IMR-90 (cell line): ENCODE measurements around the gene LIMS1. TPM values are rescaled to one million over a fixed set of nuclear protein-coding genes. Genes with fewer than 3 reads are reported as not detected.
"Not testable (repeated sequence)": the region's sequence is repeated elsewhere in the genome, so short reads cannot be mapped to it uniquely, and the experiment has no call there.

Experiments
- ATAC-seq: fragments of 200-7000 bp; cut with Tn5 transposase; 2 replicates; pipeline ENCODE4 v1.9.1; 2020; ENCODE audit warnings: low read depth, mild to moderate bottlenecking, moderate library complexity
- BruUV-seq: library from RNA; stranded (reverse); fragments of 400-500 nt; replicated peaks from 2 replicates; lab custom pipeline; 2021; lab: Mats Ljungman, UMichigan
- CTCF ChIA-PET: fragments of 300-600 bp; formaldehyde crosslinking; extraction: SDS; loops from one replicate; lab custom pipeline; 2021; ENCODE audit warnings: antibody characterized with exemption; lab: Yijun Ruan, JAX
- POLR2A ChIA-PET: fragments of 300-600 bp; sonication (Branson Sonifier 250); formaldehyde crosslinking; loops from one replicate; lab custom pipeline; 2022; ENCODE audit warnings: antibody characterized with exemption; ENCODE audit not compliant: unreplicated experiment; lab: Charles Lee
- DNase-seq: peaks from one replicate; pipeline ENCODE4 v3.0.0; 2013
- H2AFZ ChIP-seq: replicated peaks from 2 replicates; pipeline ENCODE3; 2013; ENCODE audit warnings: low read length, mild to moderate bottlenecking; ENCODE audit not compliant: poor library complexity
- H2AK5ac ChIP-seq: 2 replicates; pipeline ENCODE4 v1.6.1; 2013; ENCODE audit warnings: low read depth, low read length, inconsistent platforms
- H2AK9ac ChIP-seq: replicated peaks from 2 replicates; pipeline ENCODE3; 2013; ENCODE audit warnings: mild to moderate bottlenecking, low read depth, low read length, moderate library complexity; ENCODE audit not compliant: poor library complexity
- H2BK120ac ChIP-seq: 2 replicates; pipeline ENCODE4 v1.6.1; 2013; ENCODE audit warnings: low read depth, low read length, inconsistent platforms
- H2BK15ac ChIP-seq: 3 replicates; pipeline ENCODE4 v1.6.1; 2013; ENCODE audit warnings: low read depth, low read length, inconsistent platforms
- H2BK20ac ChIP-seq: 2 replicates; pipeline ENCODE4 v1.6.1; 2013; ENCODE audit warnings: low read depth, mild to moderate bottlenecking, inconsistent platforms, low read length, moderate library complexity
- H2BK5ac ChIP-seq: 2 replicates; pipeline ENCODE4 v1.6.1; 2013; ENCODE audit warnings: mild to moderate bottlenecking, low read depth, low read length, inconsistent platforms; ENCODE audit not compliant: poor library complexity, severe bottlenecking
- H3K14ac ChIP-seq: replicated peaks from 2 replicates; pipeline ENCODE4 v1.6.1; 2013; ENCODE audit warnings: low read depth, low read length, inconsistent platforms
- H3K18ac ChIP-seq: 2 replicates; pipeline ENCODE4 v1.6.1; 2013; ENCODE audit warnings: low read depth, low read length, control low read depth
- H3K23ac ChIP-seq: 2 replicates; pipeline ENCODE4 v1.6.1; 2013; ENCODE audit warnings: low read depth, low read length, inconsistent platforms
- H3K27ac ChIP-seq: 2 replicates; pipeline ENCODE4 v1.5.1; 2013; ENCODE audit warnings: mild to moderate bottlenecking, control low read depth, low read length; ENCODE audit not compliant: insufficient read depth
- H3K27me3 ChIP-seq: 2 replicates; pipeline ENCODE4 v1.6.1; 2013; ENCODE audit warnings: low read length; ENCODE audit not compliant: control insufficient read depth, insufficient read depth
- H3K36me3 ChIP-seq: 2 replicates; pipeline ENCODE4 v1.6.1; 2013; ENCODE audit warnings: low read length, mixed read lengths; ENCODE audit not compliant: control insufficient read depth, insufficient read depth
- H3K4ac ChIP-seq: 2 replicates; pipeline ENCODE4 v1.6.1; 2013; ENCODE audit warnings: low read depth, low read length, inconsistent platforms
- H3K4me1 ChIP-seq: 2 replicates; pipeline ENCODE4 v1.6.1; 2013; ENCODE audit warnings: low read length, mixed read lengths; ENCODE audit not compliant: control insufficient read depth, insufficient read depth
- H3K4me2 ChIP-seq: 2 replicates; pipeline ENCODE4 v1.6.1; 2013; ENCODE audit warnings: low read depth, mild to moderate bottlenecking, control low read depth, low read length, moderate library complexity
- H3K4me3 ChIP-seq: 2 replicates; pipeline ENCODE4 v1.5.1; 2013; ENCODE audit warnings: low read depth, mild to moderate bottlenecking, control low read depth, low read length, moderate library complexity; ENCODE audit not compliant: insufficient read depth
- H3K56ac ChIP-seq: 2 replicates; pipeline ENCODE4 v1.6.1; 2013; ENCODE audit warnings: low read length, inconsistent platforms; ENCODE audit not compliant: insufficient read depth; ENCODE audit errors: extremely low read depth
- H3K79me1 ChIP-seq, 2 experiments: 2 replicates each; pipeline ENCODE4 v1.6.1; 2013; ENCODE audit warnings: low read length in 2 of 2, inconsistent platforms in 1 of 2, low read depth in 1 of 2
- H3K9ac ChIP-seq: 2 replicates; pipeline ENCODE4 v1.6.1; 2013; ENCODE audit warnings: low read depth, low read length, control low read depth
- H3K9me1 ChIP-seq: 2 replicates; pipeline ENCODE4 v1.6.1; 2013; ENCODE audit warnings: low read length, inconsistent platforms; ENCODE audit not compliant: insufficient read depth
- H3K9me3 ChIP-seq: 2 replicates; pipeline ENCODE4 v1.6.1; 2013; ENCODE audit warnings: low read length; ENCODE audit not compliant: control insufficient read depth, insufficient read depth
- H4K20me1 ChIP-seq: 2 replicates; pipeline ENCODE4 v1.6.1; 2013; ENCODE audit warnings: low read length, inconsistent platforms; ENCODE audit not compliant: insufficient read depth
- H4K5ac ChIP-seq: 2 replicates; pipeline ENCODE4 v1.6.1; 2013; ENCODE audit warnings: mild to moderate bottlenecking, low read depth, low read length, control low read depth
- H4K8ac ChIP-seq, 2 experiments: 2 replicates each; pipeline ENCODE4 v1.6.1; 2013; ENCODE audit warnings: low read depth in 2 of 2, low read length in 2 of 2, control low read depth in 1 of 2, inconsistent platforms in 1 of 2
- H4K91ac ChIP-seq: 2 replicates; pipeline ENCODE4 v1.6.1; 2013; ENCODE audit warnings: low read depth, low read length, inconsistent platforms; ENCODE audit not compliant: insufficient read depth
- WGBS, 2 experiments: methylation state at CpG; one replicate each; pipeline versions ENCODE4 v1.1.5 to v1.1.7; 2013; ENCODE audit warnings: missing lambda C conversion rate in 2 of 2; ENCODE audit not compliant: insufficient read length in 1 of 2; ENCODE audit errors: extremely low coverage in 2 of 2; 5-methylcytosine and 5-hydroxymethylcytosine counted together
- dilution Hi-C: fragments of 300-500 bp; cut with HindIII; formaldehyde crosslinking; loops from one replicate; pipeline ENCODE4 v1.14.3; 2018; ENCODE audit warnings: low sequenced_read_pairs; ENCODE audit not compliant: unreplicated experiment
- in situ Hi-C: fragments of 300-500 bp; cut with MboI; formaldehyde crosslinking; loops from 3 replicates; pipeline ENCODE4 v1.14.3; 2019; ENCODE audit warnings: low sequenced_read_pairs, inconsistent platforms, mixed read lengths
- intact Hi-C: fragments of 100-400 bp; cut with micrococcal nuclease; formaldehyde crosslinking; loops from 2 replicates; pipeline ENCODE4 v1.10.0; 2022
- polyA plus RNA-seq, 3 experiments: library from polyadenylated mRNA; depleted of rRNA; stranded (reverse); fragments of >200 nt; gene quantifications; 2 replicates each; pipeline ENCODE4 v1.2.3, GENCODE V29; 2012; ENCODE audit warnings: low replicate concordance in 1 of 3
- total RNA-seq: library from RNA; depleted of rRNA; stranded (reverse); fragments of >200 nt; gene quantifications from 2 replicates; pipeline ENCODE4 v1.2.3, GENCODE V29; 2012

LIMS1 gene
- total and polyA plus RNA-seq, 2 of the 4 experiments (the other 2 are of a cell fraction): 59.1 to 131 TPM

- Histone ChIP-seq H4K5ac (peak overlapping the region; percentile 74; the same call in 1 of the 2 replicates), H3K4me1 (peaks cover 14% of the 10 kb centered on the region), H4K91ac (peak overlapping the region; percentile 81; the same call in 1 of the 2 replicates), H3K4me2 (peak overlapping the region; percentile 69; the same call in 1 of the 2 replicates), H3K79me1 (peaks cover 8 to 37% of the 10 kb centered on the region in 2 experiments; a peak in 3 of 4 replicates), H3K14ac (peak overlapping the region; percentile 88), H4K8ac (peak overlapping the region; percentile 69 to 94), H2BK20ac (peak overlapping the region; percentile 95), H3K27ac (peak overlapping the region; percentile 78), H3K23ac (peak overlapping the region; percentile 72; the same call in 1 of the 2 replicates), H3K4ac (peak overlapping the region; percentile 92), H2AK5ac (peak overlapping the region; percentile 77), H3K9ac (peak overlapping the region; percentile 64; the same call in 1 of the 2 replicates), H2BK120ac (peak overlapping the region; percentile 96), H3K56ac (peak overlapping the region; percentile 72; the same call in 1 of the 2 replicates), H2BK15ac (peak overlapping the region; percentile 83; the same call in 2 of the 3 replicates), H2BK5ac (peak overlapping the region; percentile 97), H3K18ac (peak overlapping the region; percentile 92; the same call in 1 of the 2 replicates)
- intact Hi-C loops, H3K27me3 ChIP-seq, H2AFZ ChIP-seq, H3K36me3 ChIP-seq, DNase-seq, H4K20me1 ChIP-seq, dilution Hi-C loops, H2AK9ac ChIP-seq, H3K9me1 ChIP-seq, BruUV-seq, H3K4me3 ChIP-seq, in situ Hi-C loops, ATAC-seq, H3K9me3 ChIP-seq: not testable (repeated sequence)
- WGBS, 2 experiments: no CpG with 5 or more reads among the region's 4 CpGs
- ChIA-PET CTCF (interaction anchor here (0.6 to 1.5 kb wide), 2 partner anchors 11 to 158 kb away, joined by 3 read pairs; no protein-coding TSS in a partner anchor), POLR2A (interaction anchor here (0.6 kb wide), 1 partner anchor 21 kb away, joined by 3 read pairs; no protein-coding TSS in a partner anchor)
Observed at GRCh38 chr2:108595771-108596170, 61.5 kb downstream of the LIMS1 start.
